ENCODE results near the gene LRRC3.

LRRC3 gene

DNA sequence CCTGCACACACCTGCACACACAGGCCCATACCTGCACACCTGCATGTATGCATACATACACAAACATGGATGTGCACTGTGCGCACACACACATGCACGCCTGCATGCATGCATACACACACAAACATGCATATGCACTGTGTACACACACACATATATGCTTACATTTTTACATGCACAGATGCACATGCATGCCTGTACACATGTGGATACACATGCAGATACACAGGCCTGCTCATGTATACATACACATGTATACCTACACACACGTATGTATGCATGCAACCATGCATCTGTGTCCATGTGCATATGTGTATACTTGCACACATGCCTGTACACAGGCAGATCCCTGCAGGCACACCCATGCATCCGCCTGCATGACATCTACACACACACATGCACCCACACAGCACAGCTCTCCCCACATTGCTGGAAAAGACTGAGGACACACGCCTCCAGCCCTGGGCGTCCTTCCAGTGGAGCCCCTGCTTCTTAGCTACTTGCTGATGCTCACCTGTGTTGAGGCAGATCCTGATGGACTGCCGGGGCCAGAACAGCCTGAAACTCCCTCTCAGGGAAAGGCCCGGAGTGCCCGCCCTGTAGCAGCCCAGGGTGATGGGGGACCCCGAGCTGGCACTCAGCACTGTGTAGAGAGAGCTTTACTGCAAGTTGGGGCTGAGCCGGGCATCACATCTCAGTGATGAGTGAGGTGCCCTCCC lies 56.1 kb downstream of the LRRC3 start:
- no peak for DNase-seq (ENCODE audit: low read depth in 2 of 2)

Measured in activated CD4-positive, alpha-beta T cell treated with anti-CD3 and anti-CD28 coated beads for 24 hours (primary cell).